ENCODE data around the gene CCDC85C.
"Not testable (repeated sequence)": the region's sequence is repeated elsewhere in the genome, so short reads cannot be mapped to it uniquely, and the experiment has no call there.

CCDC85C gene

DNA sequence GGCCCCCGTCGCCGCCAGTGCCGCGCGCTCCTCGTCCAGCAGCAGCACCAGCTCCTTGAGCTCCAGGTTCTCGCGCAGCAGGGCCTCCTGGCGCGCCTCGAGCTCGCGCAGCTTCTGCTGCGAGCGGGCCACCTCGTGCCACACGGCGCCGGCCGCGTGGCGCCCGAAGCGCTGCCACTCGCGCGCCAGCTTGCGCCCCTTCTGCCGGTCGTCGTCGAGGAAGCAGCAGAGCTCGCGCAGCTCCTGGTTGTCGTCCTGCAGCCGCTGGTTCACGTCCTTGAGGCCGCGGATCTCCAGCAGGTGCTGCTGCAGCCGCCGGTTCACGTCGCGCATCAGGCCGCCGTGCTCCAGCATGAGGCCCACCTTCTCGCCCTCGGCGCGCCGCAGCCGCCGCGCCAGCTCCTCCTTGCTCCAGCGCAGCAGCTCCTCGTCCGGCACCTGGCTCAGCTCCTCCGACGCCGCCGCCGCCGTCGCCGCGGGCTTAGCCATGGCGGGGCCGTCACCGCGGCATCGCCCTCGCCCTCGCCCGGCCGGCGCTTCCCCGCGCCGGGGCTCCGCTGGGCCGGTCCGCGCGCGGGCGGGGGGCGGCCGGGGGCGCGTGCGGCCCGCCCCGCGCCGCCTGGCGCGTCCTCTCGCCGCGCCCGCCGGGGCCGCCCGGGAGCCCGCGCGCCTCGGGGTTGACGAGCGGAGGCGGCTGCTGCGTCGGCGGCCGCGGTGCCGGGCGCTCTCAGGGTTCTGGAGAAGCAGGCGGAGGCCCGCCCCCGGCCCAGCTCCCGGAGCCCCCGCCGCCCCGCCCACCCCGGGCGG, at the start of gene CCDC85C:
Gene CCDC85C, minus strand, starts transcription at position 737 of the 807 bp plus-strand sequence. Its CDS starts 248 bp downstream, at position 489.
- H3K27me3 Mint-ChIP-seq, result peaks cover 5% of the 10 kb centered on the region
- peak within 1 kb of the TSS; percentile 16 for H3K27ac Mint-ChIP-seq

DNA sequence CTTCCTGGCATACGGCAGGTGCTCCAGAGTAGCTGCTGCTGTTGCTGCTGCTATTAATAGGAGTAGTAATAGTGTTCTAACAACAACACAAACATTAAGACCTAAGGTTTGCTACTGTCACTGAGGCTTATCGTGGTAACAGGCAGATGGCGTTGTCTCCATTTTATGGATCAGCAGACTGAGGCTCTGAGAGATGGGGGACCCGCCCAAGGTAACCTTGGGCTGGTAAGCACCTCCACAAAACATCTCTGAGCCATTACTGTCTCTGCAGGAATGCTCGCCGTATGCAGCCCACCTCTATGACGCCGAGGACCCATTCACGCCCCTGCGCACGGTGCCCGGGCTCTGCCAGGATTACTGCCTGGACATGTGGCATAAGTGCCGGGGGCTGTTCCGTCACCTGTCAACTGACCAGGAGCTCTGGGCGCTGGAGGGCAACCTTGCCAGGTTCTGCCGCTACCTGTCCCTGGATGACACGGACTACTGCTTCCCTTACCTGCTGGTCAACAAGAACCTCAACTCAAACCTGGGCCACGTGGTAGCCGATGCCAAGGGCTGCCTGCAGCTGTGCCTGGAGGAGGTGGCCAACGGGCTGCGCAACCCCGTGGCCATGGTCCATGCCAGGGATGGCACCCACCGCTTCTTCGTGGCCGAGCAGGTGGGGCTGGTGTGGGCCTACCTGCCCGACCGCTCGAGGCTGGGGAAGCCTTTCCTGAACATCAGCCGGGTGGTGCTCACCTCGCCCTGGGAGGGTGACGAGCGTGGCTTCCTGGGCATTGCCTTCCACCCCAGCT, 48.1 kb upstream of the CCDC85C start:
- H3K27ac Mint-ChIP-seq, result no peak overlapping the region
- H3K36me3 Mint-ChIP-seq (ENCODE audit: low read depth), result no peaks in the 10 kb centered on the region
- no peaks in the 10 kb centered on the region for H3K9me3 Mint-ChIP-seq
- no peak overlapping the region for H3K4me3 Mint-ChIP-seq
- peaks cover 41% of the 10 kb centered on the region for H3K27me3 Mint-ChIP-seq
- H3K4me1 Mint-ChIP-seq (ENCODE audit: low read depth), result no peaks in the 10 kb centered on the region

More for the DNA sequence above, at the start of gene CCDC85C:
- Mint-ChIP-seq H3K4me1 (ENCODE audit: low read depth) (peaks cover 22% of the 10 kb centered on the region), H3K9me3 (no peaks in the 10 kb centered on the region), H3K36me3 (ENCODE audit: low read depth) (no peaks in the 10 kb centered on the region), H3K4me3 (peak within 1 kb of the TSS; percentile 81)

DNA sequence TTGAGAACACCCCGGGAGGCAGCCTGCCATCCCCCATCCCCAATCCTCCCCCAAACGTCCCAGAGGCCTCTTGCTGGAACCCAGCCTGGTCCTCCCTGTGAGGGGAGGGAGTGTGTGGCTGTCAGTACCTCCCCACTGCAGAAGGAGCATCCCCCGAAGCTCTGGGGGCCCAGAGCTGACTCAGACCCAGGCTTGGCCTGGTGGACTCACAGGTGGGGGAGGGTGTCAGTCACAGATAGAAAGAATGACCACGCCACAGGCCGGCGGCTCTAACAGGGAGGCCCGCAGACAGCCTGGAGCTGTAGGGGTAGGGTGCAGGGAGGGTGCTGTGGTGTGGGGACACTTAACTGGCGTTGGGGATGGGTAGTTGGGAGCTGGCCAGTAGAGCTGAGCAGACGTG, 46.2 kb upstream of the CCDC85C start:
- H3K27me3 Mint-ChIP-seq, result peaks cover 42% of the 10 kb centered on the region
- no peak overlapping the region for H3K4me3 Mint-ChIP-seq
- no peak overlapping the region for H3K27ac Mint-ChIP-seq
- H3K4me1 Mint-ChIP-seq (ENCODE audit: low read depth), result no peaks in the 10 kb centered on the region
- H3K9me3 Mint-ChIP-seq, result no peaks in the 10 kb centered on the region
- no peaks in the 10 kb centered on the region for H3K36me3 Mint-ChIP-seq (ENCODE audit: low read depth)

DNA sequence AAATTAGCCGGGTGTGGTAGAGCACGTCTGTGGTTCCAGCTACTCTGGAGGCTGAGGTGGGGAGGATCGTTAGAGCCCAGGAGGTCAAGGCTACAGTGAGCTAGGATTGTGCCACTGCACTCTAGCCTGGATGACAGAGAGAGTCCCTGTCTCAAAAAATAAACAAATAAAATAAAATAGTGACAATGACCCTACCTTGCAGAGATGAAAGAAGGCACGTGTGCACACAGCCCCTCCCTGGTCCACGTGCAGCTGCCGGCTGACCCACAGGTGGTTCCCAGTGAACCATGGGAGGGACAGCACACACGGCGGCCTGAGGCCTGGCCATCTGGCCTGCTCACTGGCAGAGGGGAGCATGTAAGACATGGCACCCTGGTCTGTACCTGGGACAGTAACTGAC, 45.6 kb upstream of the CCDC85C start:
- H3K4me3 Mint-ChIP-seq, result no peak overlapping the region
- H3K27me3 Mint-ChIP-seq, result peaks cover 40% of the 10 kb centered on the region
- H3K27ac Mint-ChIP-seq, result no peak overlapping the region
- H3K36me3 Mint-ChIP-seq (ENCODE audit: low read depth), result no peaks in the 10 kb centered on the region
- no peaks in the 10 kb centered on the region for H3K4me1 Mint-ChIP-seq (ENCODE audit: low read depth)
- no peaks in the 10 kb centered on the region for H3K9me3 Mint-ChIP-seq

DNA sequence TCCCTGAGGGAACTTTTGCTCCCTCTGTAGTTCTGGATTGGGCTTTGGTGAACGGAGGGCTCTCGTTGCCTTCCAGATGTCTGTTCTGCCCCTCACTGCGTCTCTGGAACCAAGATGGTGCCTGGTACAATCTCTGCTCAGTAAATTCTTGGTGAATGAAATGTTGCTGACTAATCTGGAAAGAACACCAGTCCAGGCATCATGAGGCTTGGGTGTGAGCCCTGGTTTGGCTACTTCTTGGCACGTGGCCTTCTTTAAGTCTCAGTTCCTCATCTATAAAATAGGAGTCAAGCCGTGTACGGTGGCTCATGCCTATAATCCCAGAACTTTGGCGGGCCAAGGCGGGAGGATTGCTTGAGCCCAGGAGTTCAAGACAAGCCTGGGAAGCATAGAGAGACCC, 45.2 kb upstream of the CCDC85C start:
- Mint-ChIP-seq H3K36me3 (ENCODE audit: low read depth) (no peaks in the 10 kb centered on the region), H3K27ac (no peak overlapping the region), H3K4me3 (no peak overlapping the region), H3K27me3 (peaks cover 39% of the 10 kb centered on the region), H3K9me3 (no peaks in the 10 kb centered on the region), H3K4me1 (ENCODE audit: low read depth) (no peaks in the 10 kb centered on the region)

- no peaks in the 10 kb centered on the region for H3K4me1 Mint-ChIP-seq (ENCODE audit: low read depth)
- H3K9me3 Mint-ChIP-seq, result no peaks in the 10 kb centered on the region
- H3K4me3 Mint-ChIP-seq, result no peak overlapping the region
- H3K27me3 Mint-ChIP-seq, result peaks cover 44% of the 10 kb centered on the region
- H3K36me3 Mint-ChIP-seq (ENCODE audit: low read depth), result no peaks in the 10 kb centered on the region
- no peak overlapping the region for H3K27ac Mint-ChIP-seq
Measured at GRCh38 chr14:99648027-99648784, 44.2 kb upstream of the CCDC85C start.

DNA sequence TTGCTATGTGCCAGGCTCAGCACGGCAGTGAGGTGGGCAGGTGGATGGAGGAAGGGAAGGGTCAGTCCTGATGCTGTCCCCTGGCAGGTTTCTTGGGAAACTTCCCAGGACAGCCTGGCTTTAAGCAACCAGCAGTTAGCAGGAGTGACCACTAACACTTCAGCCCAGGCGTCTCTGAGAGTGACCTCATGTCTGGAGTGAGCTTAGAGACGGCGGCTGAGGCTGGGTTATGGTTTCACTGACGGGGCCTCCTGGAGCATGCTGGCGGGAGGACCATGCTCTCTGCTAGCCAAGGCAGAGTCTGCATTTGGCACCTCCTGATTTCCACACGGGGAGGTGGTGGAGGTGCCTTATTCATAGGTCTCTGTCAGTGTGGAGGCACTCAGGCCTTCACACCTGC, 43.4 kb upstream of the CCDC85C start:
- no peak overlapping the region for H3K4me3 Mint-ChIP-seq
- H3K27me3 Mint-ChIP-seq, result peaks cover 44% of the 10 kb centered on the region
- no peaks in the 10 kb centered on the region for H3K9me3 Mint-ChIP-seq
- H3K27ac Mint-ChIP-seq, result no peak overlapping the region
- H3K4me1 Mint-ChIP-seq (ENCODE audit: low read depth), result no peaks in the 10 kb centered on the region
- no peaks in the 10 kb centered on the region for H3K36me3 Mint-ChIP-seq (ENCODE audit: low read depth)

DNA sequence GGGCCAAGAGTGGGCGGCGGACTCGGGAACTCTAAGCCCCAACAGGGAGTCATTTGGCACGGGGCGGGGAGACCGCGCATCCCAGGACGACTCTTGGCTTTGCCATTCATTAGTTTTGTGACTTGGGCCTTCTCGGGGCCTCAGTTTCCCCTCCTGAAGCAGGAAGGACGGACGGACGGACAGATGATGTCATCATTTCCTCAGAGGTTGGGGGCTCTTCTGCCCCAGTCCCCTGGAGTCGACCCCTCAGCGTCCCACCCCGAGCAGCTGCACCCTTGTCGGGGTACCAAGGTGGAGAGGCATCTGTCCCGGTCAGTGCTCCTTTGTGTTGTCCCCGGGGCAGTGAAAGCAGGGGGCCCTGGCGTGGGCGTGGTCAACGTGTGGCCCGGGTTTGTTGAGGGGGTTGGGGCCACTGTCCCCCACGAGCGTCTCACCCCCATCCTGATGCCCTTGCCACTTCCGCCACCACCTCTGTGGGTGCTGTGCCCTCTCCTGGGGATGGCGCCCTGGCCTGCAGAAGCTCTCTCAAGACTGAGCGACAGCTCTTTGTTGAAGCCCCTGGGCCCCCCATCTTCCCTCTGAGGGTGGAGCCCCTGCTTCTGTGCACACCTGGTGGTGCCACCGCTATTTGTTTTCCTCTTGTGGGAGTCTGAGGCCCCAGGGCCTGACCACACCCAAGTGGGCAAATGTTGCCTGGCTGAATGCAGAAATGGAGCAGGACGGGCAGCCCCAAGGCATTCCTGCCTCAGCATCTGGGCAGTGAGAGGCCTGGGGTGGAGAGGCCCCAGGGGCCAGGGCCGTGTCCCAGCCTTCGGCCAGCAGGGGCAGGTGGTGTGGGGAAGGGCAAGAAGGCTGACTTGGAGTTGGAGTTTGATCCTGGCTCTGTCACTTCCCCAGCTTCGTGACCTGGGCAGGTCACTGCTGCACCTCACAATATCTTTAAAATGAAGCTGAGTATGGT, 41.8 kb upstream of the CCDC85C start:
- Mint-ChIP-seq H3K9me3 (no peaks in the 10 kb centered on the region), H3K36me3 (ENCODE audit: low read depth) (no peaks in the 10 kb centered on the region), H3K27ac (no peak overlapping the region), H3K27me3 (peaks cover 39% of the 10 kb centered on the region), H3K4me1 (ENCODE audit: low read depth) (no peaks in the 10 kb centered on the region), H3K4me3 (no peak overlapping the region)

- H3K4me1 Mint-ChIP-seq (ENCODE audit: low read depth), result no peaks in the 10 kb centered on the region
- H3K27me3 Mint-ChIP-seq, result peaks cover 38% of the 10 kb centered on the region
- peak within 1 kb of the TSS; percentile 1 for H3K4me3 Mint-ChIP-seq
- H3K27ac Mint-ChIP-seq, result no peak within 1 kb of the TSS
- no peaks in the 10 kb centered on the region for H3K9me3 Mint-ChIP-seq
- no peaks in the 10 kb centered on the region for H3K36me3 Mint-ChIP-seq (ENCODE audit: low read depth)
Measured at GRCh38 chr14:99644723-99645544, 40.9 kb upstream of the CCDC85C start, which contains the start of gene HHIPL1. HHIPL1 (plus strand) TSS chr14:99645129; CDS start chr14:99645208, 79 bp downstream.

- peaks cover 36% of the 10 kb centered on the region for H3K27me3 Mint-ChIP-seq
- no peaks in the 10 kb centered on the region for H3K36me3 Mint-ChIP-seq (ENCODE audit: low read depth)
- H3K9me3 Mint-ChIP-seq, result no peaks in the 10 kb centered on the region
- no peaks in the 10 kb centered on the region for H3K4me1 Mint-ChIP-seq (ENCODE audit: low read depth)
- peak overlapping the region; percentile 1 for H3K4me3 Mint-ChIP-seq
- no peak overlapping the region for H3K27ac Mint-ChIP-seq
Measured at GRCh38 chr14:99644035-99644587, 40.1 kb upstream of the CCDC85C start.

- H3K9me3 Mint-ChIP-seq, result no peaks in the 10 kb centered on the region
- H3K4me1 Mint-ChIP-seq (ENCODE audit: low read depth), result no peaks in the 10 kb centered on the region
Measured at GRCh38 chr14:99643343-99643742, 39.3 kb upstream of the CCDC85C start.

GRCh38 chr14:99642771-99643170, 38.8 kb upstream of the CCDC85C start:
- not testable (repeated sequence) for H3K9me3 Mint-ChIP-seq; H3K4me1 Mint-ChIP-seq (ENCODE audit: low read depth); H3K4me3 Mint-ChIP-seq; H3K36me3 Mint-ChIP-seq (ENCODE audit: low read depth); H3K27ac Mint-ChIP-seq
- H3K27me3 Mint-ChIP-seq, result peaks cover 27% of the 10 kb centered on the region

More at GRCh38 chr14:99643343-99643742, 39.3 kb upstream of the CCDC85C start:
- Mint-ChIP-seq H3K27ac (no peak overlapping the region), H3K4me3 (no peak overlapping the region), H3K27me3 (peaks cover 33% of the 10 kb centered on the region), H3K36me3 (ENCODE audit: low read depth) (no peaks in the 10 kb centered on the region)

GRCh38 chr14:99637624-99638023, 33.6 kb upstream of the CCDC85C start:
- Mint-ChIP-seq H3K9me3 (no peaks in the 10 kb centered on the region), H3K4me3 (no peak overlapping the region), H3K27me3 (peaks cover 3% of the 10 kb centered on the region), H3K4me1 (ENCODE audit: low read depth) (no peaks in the 10 kb centered on the region), H3K36me3 (ENCODE audit: low read depth) (no peaks in the 10 kb centered on the region), H3K27ac (no peak overlapping the region)
